Endothelial cell of hepatic sinusoid (primary cell): ENCODE measurements around the gene CHMP3.

Experiments used
- in situ Hi-C: cut with HindIII; loops from 2 replicates; pipeline ENCODE4 v1.10.0; 2017; ENCODE audit warnings: low sequenced_read_pairs

The CHMP3 gene

GRCh38 chr2:86512892-86513291 is 50.4 kb downstream of the CHMP3 start:
- in situ Hi-C loops, result no loop called here

DNA sequence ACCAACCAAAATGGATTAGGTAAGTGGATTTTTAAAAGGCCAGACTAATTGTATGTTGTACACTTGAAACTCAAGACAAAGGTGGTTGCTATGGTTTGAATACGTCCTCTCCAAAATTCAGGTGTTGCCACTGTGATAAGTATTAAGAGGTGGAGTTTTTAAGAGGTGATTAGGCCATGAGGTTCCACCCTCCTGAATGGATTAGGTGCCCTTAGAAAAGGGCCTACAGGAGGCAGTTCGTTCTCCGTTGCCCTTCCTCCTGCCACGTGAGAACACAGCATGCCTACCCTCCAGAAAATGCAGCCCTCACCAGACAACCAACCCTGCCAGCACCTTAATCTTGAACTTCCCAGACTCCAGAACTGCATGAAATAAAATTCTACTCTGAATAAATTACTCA is 51.2 kb downstream of the CHMP3 start:
- in situ Hi-C loops, result no loop called here

GRCh38 chr2:86510436-86510933 is 52.8 kb downstream of the CHMP3 start:
- in situ Hi-C loops, result no loop called here

DNA sequence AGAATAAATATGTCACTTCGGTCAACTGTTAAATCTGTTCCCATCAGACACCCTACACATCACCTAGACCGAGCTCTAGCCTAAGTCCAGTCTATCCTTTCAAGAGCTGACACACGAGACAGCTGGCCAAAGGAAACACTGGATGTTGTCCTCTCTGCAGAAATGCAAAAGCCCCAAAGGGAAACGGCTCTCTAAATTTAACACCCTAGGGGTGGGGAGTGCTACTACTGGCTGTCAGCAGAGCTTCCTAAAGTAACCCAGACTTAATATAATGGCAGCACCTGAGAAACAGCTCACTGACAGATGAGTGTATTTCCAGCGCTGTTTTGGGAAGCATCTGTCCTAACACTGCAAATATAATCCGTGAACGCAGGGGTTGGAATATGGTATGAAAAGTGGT is 55.6 kb downstream of the CHMP3 start:
- in situ Hi-C loops, result no loop called here

DNA sequence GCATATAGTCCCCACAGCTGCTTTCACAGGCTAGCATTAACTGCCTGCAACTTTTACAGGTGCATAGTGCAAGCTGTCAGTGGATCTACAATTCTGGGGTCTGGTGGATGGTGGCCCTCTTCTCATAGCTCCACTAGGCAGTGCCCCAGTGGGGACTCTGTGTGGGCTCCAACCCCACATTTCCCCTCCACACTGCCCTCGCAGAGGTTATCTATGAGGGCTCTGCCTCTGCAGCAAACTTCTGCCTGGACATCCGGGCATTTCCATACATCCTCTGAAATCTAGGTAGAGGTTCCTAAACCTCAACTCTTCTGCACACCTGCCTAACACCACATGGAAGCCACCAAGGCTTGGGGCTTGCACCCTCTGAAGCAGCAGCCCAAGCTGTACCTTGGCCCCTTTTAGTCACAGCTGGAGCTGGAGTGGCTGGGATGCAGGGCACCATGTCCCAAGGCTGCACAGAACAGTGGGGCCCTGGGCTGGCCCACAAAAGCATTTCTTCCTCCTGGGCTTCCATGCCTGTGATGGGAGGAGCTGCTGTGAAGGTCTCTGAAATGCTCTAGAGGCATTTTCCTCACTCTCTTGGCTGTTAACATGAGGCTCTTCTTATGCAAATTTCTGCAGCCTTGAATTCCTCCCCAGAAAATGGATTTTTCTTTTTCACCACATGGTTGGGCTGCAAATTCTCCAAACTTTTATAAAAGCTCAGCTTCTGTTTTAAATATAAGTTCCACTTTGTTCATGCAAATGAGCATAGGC is 62.7 kb downstream of the CHMP3 start:
- in situ Hi-C loops, result no loop called here

DNA sequence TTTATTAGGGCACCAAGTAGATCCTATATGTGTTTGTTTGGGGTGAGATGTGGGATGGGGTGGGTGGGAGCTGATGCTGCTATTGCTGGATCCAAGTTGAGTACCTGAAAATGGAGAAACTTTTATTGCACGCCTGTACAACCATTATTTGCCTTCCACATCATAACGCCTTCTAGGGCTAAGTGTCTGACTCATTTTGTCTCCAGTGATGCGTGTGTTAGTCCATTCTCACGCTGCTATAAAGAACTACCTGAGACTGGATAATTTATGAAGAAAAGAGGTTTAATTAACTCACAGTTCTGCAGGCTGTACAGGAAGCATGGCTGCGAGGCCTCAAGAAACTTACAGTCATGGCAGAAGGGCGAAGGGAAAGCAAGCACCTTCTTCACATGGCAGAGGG is 63.9 kb downstream of the CHMP3 start:
- in situ Hi-C loops, result loop anchor here (5.0 kb wide), 2 partner anchors 93 to 97 kb away; no protein-coding TSS in a partner anchor

- in situ Hi-C loops, result loop anchor here (5.0 kb wide), 2 partner anchors 94 to 96 kb away; no protein-coding TSS in a partner anchor
These were observed 64.6 kb downstream of the CHMP3 start for GRCh38 chr2:86498468-86499260.

DNA sequence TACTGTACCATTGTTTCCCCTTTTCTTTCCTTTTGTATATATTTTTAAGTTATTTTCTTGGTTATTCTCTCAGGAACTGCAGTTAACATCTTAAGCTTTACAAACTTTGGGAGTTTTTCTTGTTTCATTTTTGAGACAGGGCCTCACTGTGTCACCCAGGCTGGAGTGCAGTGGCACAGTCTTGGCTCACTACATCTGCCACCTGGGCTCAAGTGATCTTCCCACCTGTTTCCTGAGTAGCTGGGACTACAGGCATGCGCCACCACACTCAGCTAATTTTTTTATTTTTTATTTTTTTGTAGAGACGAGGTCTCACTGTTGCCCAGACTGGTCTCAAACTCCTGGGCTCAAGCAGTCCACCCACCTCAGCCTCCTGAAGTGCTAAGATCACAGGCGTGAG is 66.9 kb downstream of the CHMP3 start:
- in situ Hi-C loops, result loop anchor here (5.0 kb wide), 2 partner anchors 94 to 96 kb away; no protein-coding TSS in a partner anchor

DNA sequence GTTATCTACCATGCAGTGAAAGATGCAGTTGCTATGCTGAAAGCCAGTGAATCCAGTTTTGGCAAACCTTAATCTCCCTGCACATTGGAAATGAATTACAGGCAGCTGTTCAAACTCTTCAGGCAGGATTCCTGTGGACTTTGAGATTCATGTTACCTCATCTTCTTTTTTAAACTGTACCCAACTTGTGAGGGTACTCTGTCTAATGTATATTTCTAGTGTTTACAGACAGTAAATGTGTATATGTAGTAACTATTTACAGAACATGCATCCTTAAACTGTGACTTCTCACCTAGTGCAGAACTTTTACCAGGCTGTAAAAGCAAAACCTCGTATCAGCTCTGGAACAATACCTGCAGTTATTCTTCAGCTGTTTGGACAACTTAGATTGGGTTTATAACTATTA is 71.2 kb downstream of the CHMP3 start:
- in situ Hi-C loops, result loop anchor here (5.0 kb wide), 1 partner anchor 35 kb away; no protein-coding TSS in a partner anchor

- in situ Hi-C loops, result loop anchor here (5.0 kb wide), 1 partner anchor 36 kb away; no protein-coding TSS in a partner anchor
These were observed 72.2 kb downstream of the CHMP3 start for GRCh38 chr2:86491088-86491487.

DNA sequence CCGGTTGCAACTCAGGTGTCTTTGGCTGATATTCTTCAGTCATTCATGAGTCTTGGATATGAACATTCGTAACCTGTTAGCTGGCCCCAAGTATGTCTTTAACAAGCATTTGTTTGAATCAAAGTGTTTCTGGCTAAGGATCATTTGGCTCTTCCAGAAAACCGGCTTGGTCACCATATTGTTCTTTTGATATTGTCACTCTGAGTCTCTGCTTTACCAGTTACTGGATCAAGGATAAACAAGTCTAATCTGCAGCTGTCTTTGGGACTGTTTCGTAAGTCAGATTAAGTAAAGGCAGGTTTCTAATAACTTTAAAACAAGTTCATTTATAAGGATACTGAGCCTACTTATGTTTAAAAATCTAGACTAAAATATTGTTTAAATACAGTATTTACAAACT is 73.0 kb downstream of the CHMP3 start:
- in situ Hi-C loops, result loop anchor here (5.0 kb wide), 1 partner anchor 37 kb away; no protein-coding TSS in a partner anchor

- in situ Hi-C loops, result no loop called here
These were observed 73.7 kb downstream of the CHMP3 start for GRCh38 chr2:86489542-86489941.

DNA sequence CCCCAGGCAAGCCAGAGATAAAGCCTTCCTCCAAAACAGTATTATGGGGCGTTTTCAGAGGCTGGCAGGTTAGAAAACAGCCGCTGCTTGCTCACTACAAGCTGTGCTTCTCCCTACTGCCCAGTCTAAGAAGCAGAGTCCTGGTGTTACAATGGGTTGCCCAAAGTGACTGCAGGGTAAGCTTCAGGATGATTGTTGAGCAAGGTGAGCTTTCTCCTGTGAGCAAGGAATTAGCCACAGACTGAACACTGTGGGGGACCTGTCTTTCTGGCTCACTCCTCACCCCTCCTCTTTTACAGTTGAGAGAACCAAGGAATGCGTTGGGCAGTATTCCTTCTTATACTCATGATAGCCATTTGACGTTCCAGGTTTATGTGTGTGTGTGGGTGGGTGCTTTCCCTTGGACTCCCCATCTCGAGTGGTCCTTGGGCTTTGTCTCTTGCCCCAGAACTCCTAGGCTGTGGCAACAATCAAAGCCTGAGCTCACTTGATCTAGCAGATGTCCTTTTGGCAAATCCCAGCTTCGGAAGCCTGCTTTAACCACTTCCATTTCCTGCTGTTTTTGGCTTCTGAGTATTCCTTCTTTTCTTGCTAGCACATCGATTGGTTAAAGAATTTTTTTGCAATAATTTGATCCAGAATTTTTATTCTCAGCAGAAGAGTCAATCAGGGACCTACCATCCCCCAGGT is 74.5 kb downstream of the CHMP3 start:
- in situ Hi-C loops, result no loop called here

DNA sequence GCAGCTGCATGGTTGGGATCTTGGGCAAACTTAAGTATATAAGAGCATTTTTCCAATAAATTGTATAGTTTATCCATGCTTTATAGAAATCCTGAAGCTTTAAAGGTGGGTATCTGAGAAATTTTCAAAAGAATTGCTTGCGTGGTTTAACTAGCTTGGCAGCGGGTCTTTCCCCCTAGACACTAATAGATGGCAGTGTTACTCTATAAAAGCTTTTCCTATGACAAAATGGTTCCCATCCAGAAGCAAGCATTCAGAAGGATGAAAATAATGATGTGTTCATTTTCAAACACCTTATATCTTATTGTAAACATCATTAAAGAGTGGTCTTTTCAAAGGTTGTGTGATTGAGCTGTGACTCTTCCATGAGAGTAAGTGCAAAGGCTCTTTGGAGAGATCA is 76.2 kb downstream of the CHMP3 start:
- in situ Hi-C loops, result no loop called here

- in situ Hi-C loops, result no loop called here
These were observed 77.4 kb downstream of the CHMP3 start for GRCh38 chr2:86485802-86486201.

- in situ Hi-C loops, result no loop called here
These were observed 78.1 kb downstream of the CHMP3 start for GRCh38 chr2:86485103-86485502.

DNA sequence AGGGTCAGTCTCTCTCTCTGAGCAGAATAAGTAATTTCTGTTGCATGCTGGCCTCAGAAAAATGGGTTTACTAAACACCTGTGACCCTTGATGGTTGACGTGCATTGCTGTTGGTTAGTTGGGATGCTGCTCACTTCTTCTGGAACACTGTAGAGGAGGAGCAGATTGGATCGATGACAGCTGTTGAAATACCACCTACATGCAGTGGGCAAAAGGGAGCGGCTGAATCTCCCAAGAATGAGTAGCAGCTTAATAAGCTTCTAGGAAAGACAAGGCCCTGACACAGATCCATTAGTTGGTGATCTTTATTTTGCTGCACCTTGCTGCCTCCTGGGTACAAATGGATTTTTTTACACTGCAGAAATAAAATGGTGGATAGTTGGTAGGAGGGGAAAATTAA is 78.9 kb downstream of the CHMP3 start:
- in situ Hi-C loops, result no loop called here

DNA sequence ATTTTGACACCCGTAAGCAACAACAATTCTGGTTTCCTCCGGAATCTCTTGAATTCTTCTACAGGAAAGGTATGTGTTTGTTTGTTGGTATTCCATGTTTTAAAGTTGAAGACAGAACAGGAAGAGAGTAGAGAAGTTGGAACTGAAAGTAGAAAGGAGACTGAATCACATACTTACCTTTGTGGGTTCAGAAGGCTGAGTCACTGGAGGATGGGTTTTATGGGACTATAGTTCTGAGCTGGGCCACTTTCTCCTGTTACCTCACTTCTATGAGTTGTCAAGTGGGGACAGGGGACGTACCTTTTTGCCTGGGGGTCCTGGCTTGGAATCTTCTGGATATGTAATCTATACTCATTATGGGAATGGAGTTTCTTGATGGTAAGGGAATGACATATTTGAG is 81.2 kb downstream of the CHMP3 start:
- in situ Hi-C loops, result no loop called here

- in situ Hi-C loops, result no loop called here
These were observed 83.1 kb downstream of the CHMP3 start for GRCh38 chr2:86480105-86480504.

DNA sequence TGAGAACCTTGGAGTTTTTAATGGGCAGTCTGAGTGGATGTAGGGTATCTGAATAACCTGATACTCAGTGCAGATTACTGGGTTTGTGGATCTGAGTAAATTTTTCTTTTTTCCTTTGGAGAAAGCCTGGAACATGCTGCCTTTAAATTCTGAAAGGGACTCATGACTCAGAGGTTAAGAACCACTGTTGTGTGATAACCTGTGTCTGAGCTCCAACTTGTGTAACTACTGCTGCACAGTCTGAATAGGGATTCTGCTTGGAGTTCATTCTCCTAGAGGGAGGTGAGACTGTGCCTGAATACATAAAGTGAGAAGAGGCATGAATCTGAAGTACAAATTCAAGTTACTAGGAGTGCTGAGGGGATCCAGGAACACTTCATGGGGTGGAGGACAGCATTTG is 85.9 kb downstream of the CHMP3 start:
- in situ Hi-C loops, result no loop called here

- in situ Hi-C loops, result no loop called here
These were observed 86.3 kb downstream of the CHMP3 start for GRCh38 chr2:86476918-86477317.
